ENCODE results near the gene KLHL17. TPM values are rescaled to one million over a fixed set of nuclear protein-coding genes. Genes with fewer than 3 reads are reported as not detected.

Gene KLHL17
- total and polyA plus RNA-seq, 2 donors: 4.5 to 12.0 TPM

DNA sequence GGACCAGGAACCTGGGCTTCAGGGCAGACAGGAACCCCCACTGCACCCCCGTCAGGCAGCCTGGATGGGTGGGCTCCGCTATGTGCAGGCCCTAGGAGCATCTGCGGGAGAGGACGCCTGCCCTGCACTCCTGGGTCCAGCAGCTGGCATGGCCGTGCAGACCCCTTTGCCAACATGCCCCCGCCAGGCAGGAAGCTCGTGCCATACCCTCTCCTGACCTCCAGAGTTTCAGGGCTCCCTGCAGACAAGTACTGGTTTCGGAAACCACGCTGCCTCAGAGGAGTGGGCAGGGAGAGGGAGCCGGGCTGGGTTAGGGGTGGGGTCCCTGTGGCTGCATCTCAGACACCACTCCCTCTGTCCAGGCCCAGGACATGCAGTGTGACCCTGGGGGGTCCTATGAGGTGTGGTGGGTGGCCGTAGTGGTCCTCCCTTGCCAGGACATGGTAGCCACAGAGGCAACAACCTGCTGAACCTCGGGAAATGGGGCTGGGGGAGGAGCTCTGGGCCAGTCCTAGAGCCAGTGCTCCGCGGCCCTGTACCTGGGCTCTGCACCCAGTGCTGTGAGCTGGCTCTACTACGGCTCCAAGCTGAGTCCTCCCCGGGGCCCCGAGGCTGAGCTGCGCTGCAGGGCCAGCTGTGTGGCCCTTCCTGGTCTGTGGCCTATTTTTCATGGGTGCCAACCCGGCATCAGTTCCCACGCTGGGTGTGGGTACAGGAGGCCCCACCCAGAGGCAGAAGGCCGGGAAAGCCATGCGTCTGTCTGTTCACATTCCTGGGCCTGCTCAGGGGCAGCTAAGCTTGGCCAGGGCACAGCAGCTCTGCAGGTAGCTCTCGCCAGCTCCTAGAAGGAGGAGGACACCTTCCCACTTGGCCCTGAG is 7.3 kb downstream of the KLHL17 start:
- no peaks in the 10 kb centered on the region for H3K4me1 ChIP-seq (ENCODE audit: insufficient read depth)
- peak overlapping the region; percentile 26 for H3K27ac ChIP-seq (ENCODE audit: low read depth)
- peak overlapping the region; percentile 57 for H3K4me3 ChIP-seq (ENCODE audit: low read depth, low read length)
- 70% methylated on average over 23 of the region's 23 CpGs for WGBS
- peaks cover 4% of the 10 kb centered on the region for H3K36me3 ChIP-seq (ENCODE audit: insufficient read depth)
- no peak for DNase-seq (ENCODE audit: extremely low spot score)

DNA sequence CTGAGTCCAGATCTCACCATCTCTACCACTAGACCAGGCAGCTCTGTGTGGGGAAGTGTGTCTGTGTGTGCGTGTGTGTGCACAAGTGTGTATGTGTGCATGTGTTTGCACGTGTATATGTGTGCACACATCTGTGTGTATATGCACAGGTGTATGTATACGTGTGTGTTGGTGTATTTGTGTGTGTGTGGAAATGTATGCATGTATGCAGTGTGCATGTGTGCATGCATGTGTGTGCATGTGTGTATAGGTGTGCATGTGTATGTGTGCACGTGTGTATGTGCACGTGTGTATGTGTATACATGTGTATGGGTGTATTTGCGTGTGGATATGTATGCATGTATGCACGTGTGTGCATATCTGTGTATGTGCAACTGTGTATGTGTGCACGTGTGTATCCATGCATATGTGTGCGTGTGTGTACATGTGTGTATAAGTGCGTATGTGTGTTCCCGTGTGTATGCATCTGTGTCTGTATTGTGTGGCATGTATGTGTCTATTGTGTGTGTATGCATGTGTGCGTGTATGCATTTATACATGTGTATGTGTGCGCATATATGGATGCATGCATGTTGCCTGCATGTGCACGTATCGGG is 9.0 kb downstream of the KLHL17 start:
- H3K4me1 ChIP-seq (ENCODE audit: insufficient read depth): no peaks in the 10 kb centered on the region
- no peaks in the 10 kb centered on the region for H3K36me3 ChIP-seq (ENCODE audit: insufficient read depth)
- WGBS: 86% methylated on average over 15 of the region's 15 CpGs
- H3K4me3 ChIP-seq (ENCODE audit: low read depth, low read length): no peak overlapping the region
- DNase-seq (ENCODE audit: extremely low spot score): no peak
- no peak overlapping the region for H3K27ac ChIP-seq (ENCODE audit: low read depth)

DNA sequence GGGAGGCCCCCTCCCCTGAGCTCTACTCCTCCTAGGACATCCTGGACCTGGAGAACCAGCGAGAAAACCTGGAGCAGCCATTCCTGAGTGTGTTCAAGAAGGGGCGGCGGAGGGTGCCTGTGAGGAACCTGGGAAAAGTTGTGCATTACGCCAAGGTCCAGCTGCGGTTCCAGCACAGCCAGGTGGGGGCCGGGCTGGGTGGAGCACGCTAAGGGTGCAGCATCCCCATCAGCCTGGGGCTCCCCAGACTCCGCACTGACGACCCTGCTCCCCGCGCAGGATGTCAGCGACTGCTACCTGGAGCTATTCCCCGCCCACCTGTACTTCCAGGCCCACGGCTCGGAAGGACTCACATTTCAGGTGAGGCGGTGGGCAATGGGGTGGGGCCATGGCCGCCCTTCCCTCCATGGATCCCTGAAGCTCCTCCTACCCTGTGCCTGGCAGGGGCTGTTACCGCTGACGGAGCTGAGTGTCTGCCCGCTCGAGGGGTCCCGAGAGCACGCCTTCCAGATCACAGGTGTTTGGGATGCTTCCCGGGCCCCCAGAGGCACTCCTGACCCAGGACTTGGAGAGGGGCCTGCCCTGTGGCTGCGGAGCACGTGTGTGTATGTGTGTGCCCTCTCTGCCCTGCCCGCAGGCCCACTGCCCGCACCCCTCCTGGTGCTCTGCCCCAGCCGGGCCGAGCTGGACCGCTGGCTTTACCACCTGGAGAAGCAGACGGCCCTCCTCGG is 10.0 kb downstream of the KLHL17 start:
- Histone ChIP-seq H3K36me3 (ENCODE audit: insufficient read depth) (no peaks in the 10 kb centered on the region), H3K4me1 (ENCODE audit: insufficient read depth) (no peaks in the 10 kb centered on the region), H3K27ac (ENCODE audit: low read depth) (no peak overlapping the region), H3K4me3 (ENCODE audit: low read depth, low read length) (no peak overlapping the region)
- WGBS: 18% methylated on average over 33 of the region's 33 CpGs
- DNase-seq (ENCODE audit: extremely low spot score): no peak

DNA sequence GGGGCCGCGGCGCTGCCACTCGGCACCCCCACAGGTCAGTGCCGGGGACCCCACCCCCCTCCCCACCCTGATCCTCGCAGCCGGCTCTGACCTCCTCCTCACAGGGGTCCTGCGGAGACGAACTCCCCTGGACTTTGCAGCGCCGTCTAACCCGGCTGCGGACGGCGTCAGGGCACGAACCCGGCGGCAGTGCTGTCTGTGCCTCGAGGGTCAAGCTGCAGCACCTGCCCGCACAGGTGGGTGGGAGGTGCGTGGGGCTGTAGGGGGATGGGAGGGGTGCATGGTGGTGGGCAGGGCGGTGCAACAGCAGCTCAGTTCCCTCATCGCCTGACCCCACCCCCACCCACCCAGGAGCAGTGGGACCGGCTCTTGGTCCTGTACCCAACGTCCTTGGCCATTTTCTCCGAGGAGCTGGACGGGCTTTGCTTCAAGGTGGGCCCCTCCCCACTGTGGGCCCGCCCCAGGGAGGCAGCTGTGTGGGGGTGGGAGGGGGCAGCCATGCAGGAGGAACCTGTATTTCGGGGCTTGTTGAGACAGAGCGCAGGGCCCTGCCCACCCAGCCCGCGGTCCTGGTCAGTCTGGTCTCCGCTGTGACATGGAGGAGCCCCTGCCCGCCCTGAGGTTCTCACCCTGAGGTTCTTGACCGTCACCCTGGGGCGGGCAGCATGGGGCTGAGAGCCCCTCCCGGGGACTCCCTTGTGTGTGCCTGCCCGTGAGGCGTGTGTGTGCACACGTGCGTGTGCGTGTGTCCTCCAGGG is 10.8 kb downstream of the KLHL17 start:
- Histone ChIP-seq H3K27ac (ENCODE audit: low read depth) (peak overlapping the region; percentile 63), H3K4me1 (ENCODE audit: insufficient read depth) (no peaks in the 10 kb centered on the region), H3K36me3 (ENCODE audit: insufficient read depth) (no peaks in the 10 kb centered on the region), H3K4me3 (ENCODE audit: low read depth, low read length) (no peak overlapping the region)
- 36% methylated on average over 42 of the region's 42 CpGs for WGBS
- no peak for DNase-seq (ENCODE audit: extremely low spot score)

DNA sequence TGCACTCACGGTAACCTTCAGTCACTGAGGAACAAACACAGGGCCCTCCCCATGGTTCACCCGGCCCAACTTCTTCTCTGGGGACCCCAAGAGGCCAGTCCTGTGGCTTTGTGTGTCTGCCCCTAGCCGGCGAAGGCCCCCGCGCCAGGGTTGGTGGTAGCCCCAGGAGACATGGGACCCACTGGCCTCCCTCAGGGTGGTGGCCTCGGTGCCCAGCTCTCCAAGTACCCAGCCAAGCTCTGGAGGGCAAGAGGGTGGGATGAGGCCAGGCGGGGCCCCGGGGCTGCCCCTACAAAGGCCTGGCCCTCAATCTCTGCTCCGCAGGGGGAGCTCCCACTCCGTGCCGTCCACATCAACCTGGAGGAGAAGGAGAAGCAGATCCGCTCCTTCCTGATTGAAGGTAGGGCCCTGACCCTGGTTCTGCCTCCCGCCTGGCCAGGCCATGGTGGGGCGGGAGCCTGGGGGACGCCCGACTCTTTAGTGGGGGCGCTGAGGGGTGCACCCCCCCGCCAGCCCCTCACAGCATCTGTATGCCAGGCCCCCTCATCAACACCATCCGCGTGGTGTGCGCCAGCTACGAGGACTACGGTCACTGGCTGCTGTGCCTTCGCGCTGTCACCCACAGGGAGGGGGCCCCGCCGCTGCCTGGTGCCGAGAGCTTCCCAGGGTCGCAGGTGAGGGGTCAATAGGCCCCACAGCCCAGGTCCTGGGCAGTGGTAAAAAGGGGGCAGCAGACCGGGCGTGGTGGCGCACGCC is 11.5 kb downstream of the KLHL17 start:
- WGBS: 80% methylated on average over 34 of the region's 34 CpGs
- H3K27ac ChIP-seq (ENCODE audit: low read depth): peak overlapping the region; percentile 63
- H3K36me3 ChIP-seq (ENCODE audit: insufficient read depth): no peaks in the 10 kb centered on the region
- H3K4me3 ChIP-seq (ENCODE audit: low read depth, low read length): no peak overlapping the region
- DNase-seq (ENCODE audit: extremely low spot score): no peak
- no peaks in the 10 kb centered on the region for H3K4me1 ChIP-seq (ENCODE audit: insufficient read depth)

DNA sequence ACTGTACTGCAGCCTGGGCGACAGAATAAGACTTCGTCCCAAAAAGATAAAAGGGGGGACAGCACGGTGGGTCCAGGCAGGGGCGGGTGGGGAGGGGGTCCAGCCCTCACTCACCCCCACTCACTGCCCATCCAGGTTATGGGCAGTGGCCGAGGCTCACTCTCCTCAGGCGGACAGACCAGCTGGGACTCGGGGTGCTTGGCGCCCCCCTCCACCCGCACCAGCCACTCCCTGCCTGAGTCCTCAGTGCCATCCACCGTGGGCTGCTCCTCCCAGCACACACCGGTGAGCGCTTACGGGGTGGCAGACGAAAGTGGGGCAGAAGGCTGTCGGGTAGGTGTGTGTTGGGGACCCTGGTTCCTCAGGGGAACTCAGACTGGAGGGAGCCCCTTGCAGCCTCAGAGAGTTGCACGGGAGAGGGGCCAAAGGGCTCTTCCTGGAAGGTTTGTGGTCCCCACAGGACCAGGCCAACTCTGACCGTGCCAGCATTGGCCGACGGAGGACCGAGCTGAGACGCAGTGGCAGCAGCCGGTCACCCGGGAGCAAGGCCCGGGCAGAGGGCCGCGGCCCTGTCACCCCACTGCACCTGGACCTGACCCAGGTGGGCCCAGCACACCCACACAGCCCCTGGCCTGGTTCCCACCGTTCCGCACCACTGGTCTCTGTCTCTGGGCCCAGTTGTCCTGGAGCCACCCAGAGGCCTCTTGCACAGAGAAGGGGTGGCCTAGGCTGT is 12.5 kb downstream of the KLHL17 start:
- no peak overlapping the region for H3K4me3 ChIP-seq (ENCODE audit: low read depth, low read length)
- no peaks in the 10 kb centered on the region for H3K36me3 ChIP-seq (ENCODE audit: insufficient read depth)
- 80% methylated on average over 28 of the region's 28 CpGs for WGBS
- no peak overlapping the region for H3K27ac ChIP-seq (ENCODE audit: low read depth)
- DNase-seq (ENCODE audit: extremely low spot score): no peak
- H3K4me1 ChIP-seq (ENCODE audit: insufficient read depth): no peaks in the 10 kb centered on the region

DNA sequence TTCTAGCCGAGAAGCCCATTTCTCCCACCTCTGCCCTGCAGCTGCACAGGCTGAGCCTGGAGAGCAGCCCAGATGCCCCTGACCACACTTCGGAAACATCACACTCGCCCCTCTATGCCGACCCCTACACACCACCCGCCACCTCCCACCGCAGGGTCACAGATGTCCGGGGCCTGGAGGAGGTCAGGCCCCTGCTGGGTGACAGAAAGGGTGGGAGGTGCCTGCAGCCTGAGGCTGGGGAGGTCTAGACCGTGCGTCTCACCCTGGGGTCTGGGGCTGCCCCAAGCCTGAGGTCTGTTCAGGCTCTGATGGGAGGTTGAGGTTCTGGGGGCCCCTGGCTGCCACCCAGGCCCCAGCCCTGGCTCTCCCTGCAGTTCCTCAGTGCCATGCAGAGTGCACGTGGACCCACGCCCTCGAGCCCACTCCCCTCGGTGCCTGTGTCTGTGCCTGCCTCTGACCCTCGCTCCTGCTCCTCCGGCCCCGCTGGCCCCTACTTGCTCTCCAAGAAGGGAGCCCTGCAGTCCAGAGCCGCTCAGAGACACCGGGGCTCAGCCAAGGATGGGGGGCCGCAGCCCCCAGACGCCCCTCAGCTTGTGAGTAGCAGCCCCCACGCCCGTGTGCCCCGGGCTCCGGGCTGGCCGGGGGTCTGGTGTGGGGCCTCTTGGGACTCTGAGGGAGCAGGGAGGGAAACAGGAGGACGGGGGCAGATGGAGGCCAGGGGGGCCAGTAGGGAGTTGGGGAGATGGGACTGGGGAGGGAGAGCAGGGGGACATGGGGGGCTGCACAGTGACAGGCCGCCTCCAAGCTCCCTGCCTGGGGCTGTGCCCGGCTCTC is 13.3 kb downstream of the KLHL17 start:
- Histone ChIP-seq H3K36me3 (ENCODE audit: insufficient read depth) (no peaks in the 10 kb centered on the region), H3K4me1 (ENCODE audit: insufficient read depth) (no peaks in the 10 kb centered on the region), H3K4me3 (ENCODE audit: low read depth, low read length) (no peak overlapping the region), H3K27ac (ENCODE audit: low read depth) (no peak overlapping the region)
- 80% methylated on average over 27 of the region's 28 CpGs for WGBS
- DNase-seq (ENCODE audit: extremely low spot score): no peak

DNA sequence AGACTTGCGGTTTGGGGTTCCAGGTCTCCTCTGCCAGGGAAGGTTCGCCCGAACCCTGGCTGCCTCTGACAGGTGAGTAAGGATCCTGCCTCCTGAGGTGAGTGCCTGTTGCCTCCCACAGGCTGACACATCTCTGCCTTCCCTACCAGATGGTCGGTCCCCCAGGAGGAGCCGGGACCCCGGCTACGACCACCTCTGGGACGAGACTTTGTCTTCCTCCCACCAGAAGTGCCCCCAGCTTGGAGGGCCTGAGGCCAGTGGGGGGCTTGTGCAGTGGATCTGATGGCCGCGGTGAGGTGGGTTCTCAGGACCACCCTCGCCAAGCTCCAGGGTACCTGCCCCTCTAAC is 13.9 kb downstream of the KLHL17 start:
- no peak overlapping the region for H3K4me3 ChIP-seq (ENCODE audit: low read depth, low read length)
- no peak for DNase-seq (ENCODE audit: extremely low spot score)
- 90% methylated on average over 11 of the region's 11 CpGs for WGBS
- no peaks in the 10 kb centered on the region for H3K36me3 ChIP-seq (ENCODE audit: insufficient read depth)
- no peaks in the 10 kb centered on the region for H3K4me1 ChIP-seq (ENCODE audit: insufficient read depth)
- H3K27ac ChIP-seq (ENCODE audit: low read depth): no peak overlapping the region

DNA sequence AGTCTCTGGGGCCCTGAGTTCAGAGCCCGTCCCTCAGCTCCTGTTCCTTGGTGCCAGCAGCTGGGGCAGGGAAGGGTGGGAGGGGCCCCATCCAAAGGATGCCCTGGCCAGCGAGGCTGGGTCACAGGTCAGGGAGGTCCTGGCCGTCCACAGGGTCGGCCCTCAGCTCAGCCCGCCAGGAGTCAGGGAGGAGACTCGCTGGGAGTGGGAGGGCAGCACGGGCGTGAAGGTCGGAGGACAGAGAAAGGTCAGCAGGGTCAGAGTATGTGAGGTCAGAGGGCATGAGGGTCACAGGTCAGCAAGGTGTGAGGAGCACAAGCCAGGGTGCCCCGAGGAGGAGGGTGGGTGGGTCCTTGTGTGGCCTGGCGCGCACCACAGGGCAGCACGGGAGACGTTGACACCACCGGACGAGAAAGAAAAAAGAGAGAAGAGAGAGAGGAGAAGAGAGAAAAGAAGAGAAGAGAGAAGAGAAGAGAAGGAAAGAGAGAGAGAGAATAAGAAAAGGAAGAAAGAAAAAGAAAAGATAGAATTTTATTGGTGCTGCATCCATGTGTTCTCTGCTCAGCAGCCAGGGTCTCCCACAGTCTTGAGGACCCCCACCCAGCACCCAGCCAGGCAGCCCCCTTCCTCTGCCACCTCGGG is 14.4 kb downstream of the KLHL17 start:
- H3K4me3 ChIP-seq (ENCODE audit: low read depth, low read length): no peak overlapping the region
- H3K36me3 ChIP-seq (ENCODE audit: insufficient read depth): no peaks in the 10 kb centered on the region
- no peaks in the 10 kb centered on the region for H3K4me1 ChIP-seq (ENCODE audit: insufficient read depth)
- H3K27ac ChIP-seq (ENCODE audit: low read depth): no peak overlapping the region
- no peak for DNase-seq (ENCODE audit: extremely low spot score)
- 68% methylated on average over 17 of the region's 17 CpGs for WGBS

DNA sequence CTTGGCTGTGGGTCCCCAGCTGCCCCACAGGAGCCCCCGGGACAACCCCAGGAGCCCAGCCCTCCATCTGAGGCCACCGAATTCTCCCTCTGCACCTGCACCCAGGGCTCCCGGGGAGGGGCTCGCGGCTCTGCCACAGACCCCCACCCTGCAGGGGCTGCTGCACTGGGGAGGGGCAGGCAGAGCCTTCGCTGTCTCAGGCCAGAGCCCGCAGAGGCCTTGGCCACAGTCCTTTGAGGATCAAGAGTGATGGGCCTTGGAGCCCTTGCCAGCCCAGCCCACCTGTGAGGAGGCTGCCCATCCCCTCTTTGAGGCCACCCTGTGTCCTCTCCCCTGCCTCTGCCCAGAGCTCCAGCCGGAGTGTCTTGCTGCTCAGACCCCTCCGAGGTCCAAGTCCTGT is 15.0 kb downstream of the KLHL17 start:
- H3K4me1 ChIP-seq (ENCODE audit: insufficient read depth): no peaks in the 10 kb centered on the region

DNA sequence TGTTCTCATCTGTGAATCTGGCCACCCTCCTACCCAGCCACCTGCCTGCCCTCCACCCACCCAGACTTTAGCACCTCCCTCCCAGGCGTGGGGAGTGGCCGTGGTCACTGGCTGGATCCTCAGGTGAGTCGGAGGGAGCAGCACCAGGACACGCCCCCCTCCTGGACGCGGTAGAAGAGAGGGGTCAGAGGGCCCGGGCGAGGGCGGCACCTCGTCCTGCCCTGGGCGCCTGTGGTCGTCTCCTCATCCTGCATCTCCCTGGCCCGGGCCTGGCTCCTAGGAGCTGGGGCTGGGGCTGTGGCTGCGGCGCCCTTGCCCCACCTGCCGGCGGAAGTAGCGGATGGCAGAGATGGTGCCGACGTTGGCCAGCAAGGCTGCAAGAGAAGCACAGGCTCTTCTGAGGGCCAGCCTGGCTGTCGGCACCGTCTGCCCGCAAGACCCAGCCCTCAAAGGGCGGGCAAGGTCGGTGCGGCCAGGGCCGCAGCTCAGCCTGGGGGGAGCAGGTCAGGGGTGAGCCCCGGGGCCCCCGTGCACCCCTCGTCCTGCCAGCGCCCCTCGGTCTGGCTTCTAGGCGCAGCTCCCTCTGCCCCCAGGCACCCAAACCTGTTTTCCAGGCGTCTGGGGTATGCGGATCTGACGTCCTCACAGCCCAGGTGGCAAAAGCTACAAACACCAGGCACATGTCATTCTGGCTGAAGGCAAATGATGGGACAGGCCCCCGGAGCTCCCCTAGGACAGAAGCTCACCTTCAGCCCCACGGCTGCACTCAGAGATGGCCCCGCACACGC is 15.7 kb downstream of the KLHL17 start:
- H3K4me1 ChIP-seq (ENCODE audit: insufficient read depth): no peaks in the 10 kb centered on the region
- WGBS: 5% methylated on average over 40 of the region's 40 CpGs
- no peaks in the 10 kb centered on the region for H3K36me3 ChIP-seq (ENCODE audit: insufficient read depth)
- peak overlapping the region; percentile 58 for H3K27ac ChIP-seq (ENCODE audit: low read depth)
- peak overlapping the region; percentile 31 for H3K4me3 ChIP-seq (ENCODE audit: low read depth, low read length)
- peak; percentile 32 for DNase-seq (ENCODE audit: extremely low spot score)

More for the DNA sequence above, 15.0 kb downstream of the KLHL17 start:
- H3K4me3 ChIP-seq (ENCODE audit: low read depth, low read length): no peak overlapping the region
- no peak overlapping the region for H3K27ac ChIP-seq (ENCODE audit: low read depth)
- no peaks in the 10 kb centered on the region for H3K36me3 ChIP-seq (ENCODE audit: insufficient read depth)
- DNase-seq (ENCODE audit: extremely low spot score): no peak
- WGBS: 75% methylated on average over 9 of the region's 9 CpGs

Measured in urinary bladder (tissue), 4 donors.